ENCODE results near the gene NOS1.
"Not testable (repeated sequence)": the region's sequence is repeated elsewhere in the genome, so short reads cannot be mapped to it uniquely, and the experiment has no call there.

Gene NOS1

GRCh38 chr12:117361347-117361751 lies at the start of gene NOS1:
Gene NOS1 (minus strand): TSS chr12:117361626. CDS start chr12:117331069, 30,557 bp downstream.
- DNase-seq (ENCODE audit: low spot score), result no peak

GRCh38 chr12:117409286-117409685 lies 47.9 kb upstream of the NOS1 start:
- DNase-seq (ENCODE audit: low spot score), result no peak

GRCh38 chr12:117408161-117408791 lies 46.9 kb upstream of the NOS1 start:
- peak; percentile 42 for DNase-seq (ENCODE audit: low spot score)

- no peak for DNase-seq (ENCODE audit: low spot score)
Observed at GRCh38 chr12:117404940-117405339, 43.5 kb upstream of the NOS1 start.

GRCh38 chr12:117404203-117404853 lies 42.9 kb upstream of the NOS1 start:
- DNase-seq (ENCODE audit: low spot score), result no peak

GRCh38 chr12:117403586-117404139 lies 42.2 kb upstream of the NOS1 start:
- DNase-seq (ENCODE audit: low spot score), result no peak

GRCh38 chr12:117402363-117402762 lies 40.9 kb upstream of the NOS1 start:
- DNase-seq (ENCODE audit: low spot score), result no peak

GRCh38 chr12:117400912-117401311 lies 39.5 kb upstream of the NOS1 start:
- DNase-seq (ENCODE audit: low spot score), result no peak

GRCh38 chr12:117398482-117398881 lies 37.1 kb upstream of the NOS1 start:
- not testable (repeated sequence) for DNase-seq (ENCODE audit: low spot score)

GRCh38 chr12:117395766-117396165 lies 34.3 kb upstream of the NOS1 start:
- DNase-seq (ENCODE audit: low spot score), result no peak

- DNase-seq (ENCODE audit: low spot score), result no peak
Observed at GRCh38 chr12:117394491-117394890, 33.1 kb upstream of the NOS1 start.

- no peak for DNase-seq (ENCODE audit: low spot score)
Observed at GRCh38 chr12:117393656-117394055, 32.2 kb upstream of the NOS1 start.

- no peak for DNase-seq (ENCODE audit: low spot score)
Observed at GRCh38 chr12:117390866-117391265, 29.4 kb upstream of the NOS1 start.

GRCh38 chr12:117388951-117389446 lies 27.6 kb upstream of the NOS1 start:
- no peak for DNase-seq (ENCODE audit: low spot score)

- no peak for DNase-seq (ENCODE audit: low spot score)
Observed at GRCh38 chr12:117387832-117388231, 26.4 kb upstream of the NOS1 start.

GRCh38 chr12:117384735-117385134 lies 23.3 kb upstream of the NOS1 start:
- no peak for DNase-seq (ENCODE audit: low spot score)

GRCh38 chr12:117380083-117380482 lies 18.7 kb upstream of the NOS1 start:
- no peak for DNase-seq (ENCODE audit: low spot score)

GRCh38 chr12:117377758-117378157 lies 16.3 kb upstream of the NOS1 start:
- no peak for DNase-seq (ENCODE audit: low spot score)

GRCh38 chr12:117370588-117370987 lies 9.2 kb upstream of the NOS1 start:
- DNase-seq (ENCODE audit: low spot score), result no peak

- not testable (repeated sequence) for DNase-seq (ENCODE audit: low spot score)
Observed at GRCh38 chr12:117370000-117370399, 8.6 kb upstream of the NOS1 start.

- peak; percentile 71 for DNase-seq (ENCODE audit: low spot score)
Observed at GRCh38 chr12:117367006-117367638, 5.7 kb upstream of the NOS1 start.

- DNase-seq (ENCODE audit: low spot score), result no peak
Observed at GRCh38 chr12:117365049-117365616, 3.7 kb upstream of the NOS1 start.

Data from kidney tubule cell (primary cell).